Tibial artery (tissue), 4 donors: ENCODE results near the gene OAF.

Experiments used
- DNase-seq, 2 donors: peaks; one replicate each; pipeline ENCODE4 v3.0.0-alpha.2; 2019
- H3K27ac ChIP-seq, 2 donors: fragments of 200-600 bp; sonication (generic) in 1 of 2; 1 replicate in 1 of 2; 2 replicates in 1 of 2; pipeline ENCODE4 v1.5.1; 2018 to 2019; ENCODE audit warnings: mild to moderate bottlenecking in 1 of 2
- H3K27me3 ChIP-seq, 2 donors: fragments of 200-600 bp; sonication (generic) in 1 of 2; one replicate each; pipeline versions ENCODE4 v1.5.1 to v1.6.0; 2016 to 2019
- H3K36me3 ChIP-seq, 3 donors: fragments of 200-600 bp; sonication (generic) in 2 of 3; one replicate each; pipeline ENCODE4 v1.5.1; 2016 to 2019; ENCODE audit warnings: mild to moderate bottlenecking in 2 of 3
- H3K4me1 ChIP-seq, 4 donors: fragments of 200-600 bp; sonication (generic) in 2 of 4; 1 replicate in 3 of 4; 2 replicates in 1 of 4; pipeline ENCODE4 v1.5.1; 2016 to 2019
- H3K4me3 ChIP-seq, 2 donors: fragments of 200-600 bp; sonication (generic) in 1 of 2; 1 replicate in 1 of 2; 2 replicates in 1 of 2; pipeline ENCODE4 v1.5.1; 2018 to 2019; ENCODE audit warnings: mild to moderate bottlenecking in 2 of 2
- H3K9me3 ChIP-seq, 3 donors: fragments of 200-600 bp; sonication (generic) in 1 of 3; one replicate each; pipeline ENCODE4 v1.5.1; 2016 to 2019
- intact Hi-C: fragments of 100-400 bp; cut with DNase I; formaldehyde crosslinking; loops from one replicate; pipeline ENCODE4 v1.15.0; 2023; ENCODE audit warnings: low total_unique reads
- TF ChIP-seq, protein P1 (sequence below), 2 experiments: fragments of 200-600 bp in 1 of 2; fragments of 450-650 bp in 1 of 2; IDR thresholded peaks; one replicate each; pipeline ENCODE4 v1.5.1; 2017 to 2019; ENCODE audit warnings: antibody characterized with exemption in 2 of 2, mild to moderate bottlenecking in 1 of 2, moderate library complexity in 1 of 2

OAF gene

DNA sequence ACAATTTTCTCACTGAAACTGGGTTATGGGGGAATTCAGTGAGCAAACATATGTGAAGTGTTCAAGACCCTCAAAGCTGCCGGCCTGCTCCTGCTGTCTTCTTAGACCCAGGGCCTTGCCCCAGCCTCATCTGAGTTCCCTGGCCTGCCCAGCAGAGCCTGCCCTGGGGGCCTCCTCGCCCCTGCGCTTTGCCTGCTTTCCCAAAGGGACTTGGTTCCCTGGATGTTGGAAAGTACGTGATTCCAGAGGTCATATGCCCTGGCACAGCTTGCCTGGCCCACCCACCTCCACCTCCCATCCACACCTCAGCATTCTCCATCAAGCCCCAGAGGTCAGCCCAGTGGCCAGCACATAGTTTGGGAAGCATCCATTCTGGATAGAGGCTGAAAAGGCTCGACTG is 15.4 kb downstream of the OAF start:
- intact Hi-C loops = no loop called here
- peaks cover 0 to 3% (median 1%) of the 10 kb centered on the region in 4 donors for H3K4me1 ChIP-seq
- TF ChIP-seq, protein P1, sequence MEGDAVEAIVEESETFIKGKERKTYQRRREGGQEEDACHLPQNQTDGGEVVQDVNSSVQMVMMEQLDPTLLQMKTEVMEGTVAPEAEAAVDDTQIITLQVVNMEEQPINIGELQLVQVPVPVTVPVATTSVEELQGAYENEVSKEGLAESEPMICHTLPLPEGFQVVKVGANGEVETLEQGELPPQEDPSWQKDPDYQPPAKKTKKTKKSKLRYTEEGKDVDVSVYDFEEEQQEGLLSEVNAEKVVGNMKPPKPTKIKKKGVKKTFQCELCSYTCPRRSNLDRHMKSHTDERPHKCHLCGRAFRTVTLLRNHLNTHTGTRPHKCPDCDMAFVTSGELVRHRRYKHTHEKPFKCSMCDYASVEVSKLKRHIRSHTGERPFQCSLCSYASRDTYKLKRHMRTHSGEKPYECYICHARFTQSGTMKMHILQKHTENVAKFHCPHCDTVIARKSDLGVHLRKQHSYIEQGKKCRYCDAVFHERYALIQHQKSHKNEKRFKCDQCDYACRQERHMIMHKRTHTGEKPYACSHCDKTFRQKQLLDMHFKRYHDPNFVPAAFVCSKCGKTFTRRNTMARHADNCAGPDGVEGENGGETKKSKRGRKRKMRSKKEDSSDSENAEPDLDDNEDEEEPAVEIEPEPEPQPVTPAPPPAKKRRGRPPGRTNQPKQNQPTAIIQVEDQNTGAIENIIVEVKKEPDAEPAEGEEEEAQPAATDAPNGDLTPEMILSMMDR (IDR thresholded peaks at IDR 0.05) = no peak
- no peak overlapping the region for H3K27ac ChIP-seq
- no peak overlapping the region for H3K4me3 ChIP-seq
- DNase-seq = no peak
- H3K9me3 ChIP-seq = no peaks in the 10 kb centered on the region
- no peaks in the 10 kb centered on the region for H3K36me3 ChIP-seq
- H3K27me3 ChIP-seq = peaks cover 0 to 12% of the 10 kb centered on the region in 2 donors

DNA sequence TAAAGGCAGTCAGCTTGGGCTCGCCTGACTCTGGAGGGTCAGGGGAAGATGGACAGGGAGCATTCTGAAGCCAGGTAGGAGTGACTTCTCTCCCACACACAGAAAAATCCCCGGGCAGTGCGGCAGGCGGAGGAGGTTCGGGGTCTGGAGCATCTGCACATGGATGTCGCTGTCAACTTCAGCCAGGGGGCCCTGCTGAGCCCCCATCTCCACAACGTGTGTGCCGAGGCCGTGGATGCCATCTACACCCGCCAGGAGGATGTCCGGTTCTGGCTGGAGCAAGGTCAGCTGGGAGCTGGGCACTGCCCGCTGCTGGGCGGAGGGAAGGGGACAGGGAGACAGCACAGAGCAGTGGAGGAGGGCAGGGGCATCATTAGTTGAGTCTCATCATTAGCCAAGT is 15.9 kb downstream of the OAF start:
- Histone ChIP-seq H3K36me3 (no peaks in the 10 kb centered on the region), H3K27ac (no peak overlapping the region), H3K4me1 (peaks cover 0 to 3% (median 1%) of the 10 kb centered on the region in 4 donors), H3K9me3 (no peaks in the 10 kb centered on the region), H3K27me3 (peaks cover 0 to 12% of the 10 kb centered on the region in 2 donors), H3K4me3 (no peak overlapping the region)
- TF ChIP-seq, protein P1 (IDR thresholded peaks at IDR 0.05) = no peak
- intact Hi-C loops = no loop called here
- no peak for DNase-seq

DNA sequence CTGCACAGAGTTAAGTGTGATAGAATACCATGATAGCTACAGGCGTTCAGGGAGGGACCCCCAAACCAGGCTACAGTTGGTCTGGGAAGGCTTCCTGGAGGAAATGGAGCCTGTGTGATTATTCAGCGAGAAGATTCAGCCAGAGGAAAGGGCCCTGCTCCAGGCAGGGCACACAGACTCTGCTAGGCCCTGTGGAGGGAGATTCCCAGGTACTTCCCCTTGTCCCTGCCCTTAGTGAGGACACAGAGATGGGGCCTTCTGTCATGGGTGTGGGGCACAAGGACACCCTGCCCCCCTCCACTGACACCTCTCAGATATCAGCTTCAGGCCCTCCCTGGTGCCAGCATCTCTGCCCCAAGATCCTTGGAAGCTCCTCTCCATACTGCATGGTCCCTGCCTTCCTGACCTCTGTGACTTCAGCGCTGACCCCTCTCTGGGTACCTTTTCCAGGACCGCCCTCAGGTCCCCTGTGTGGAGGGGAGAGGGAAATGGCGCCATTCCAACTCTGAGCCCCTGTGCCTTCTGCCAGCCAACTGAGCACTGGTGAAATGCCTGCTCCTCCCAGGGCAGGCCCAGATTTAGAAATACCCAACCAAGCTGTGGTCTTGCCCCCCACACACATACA is 16.5 kb downstream of the OAF start:
- Histone ChIP-seq H3K27me3 (peaks cover 0 to 12% of the 10 kb centered on the region in 2 donors), H3K27ac (no peak overlapping the region), H3K36me3 (no peaks in the 10 kb centered on the region), H3K4me3 (no peak overlapping the region), H3K4me1 (peaks cover 0 to 3% (median 1%) of the 10 kb centered on the region in 4 donors), H3K9me3 (no peaks in the 10 kb centered on the region)
- intact Hi-C loops = no loop called here
- no peak for DNase-seq
- TF ChIP-seq, protein P1 (IDR thresholded peaks at IDR 0.05) = no peak

DNA sequence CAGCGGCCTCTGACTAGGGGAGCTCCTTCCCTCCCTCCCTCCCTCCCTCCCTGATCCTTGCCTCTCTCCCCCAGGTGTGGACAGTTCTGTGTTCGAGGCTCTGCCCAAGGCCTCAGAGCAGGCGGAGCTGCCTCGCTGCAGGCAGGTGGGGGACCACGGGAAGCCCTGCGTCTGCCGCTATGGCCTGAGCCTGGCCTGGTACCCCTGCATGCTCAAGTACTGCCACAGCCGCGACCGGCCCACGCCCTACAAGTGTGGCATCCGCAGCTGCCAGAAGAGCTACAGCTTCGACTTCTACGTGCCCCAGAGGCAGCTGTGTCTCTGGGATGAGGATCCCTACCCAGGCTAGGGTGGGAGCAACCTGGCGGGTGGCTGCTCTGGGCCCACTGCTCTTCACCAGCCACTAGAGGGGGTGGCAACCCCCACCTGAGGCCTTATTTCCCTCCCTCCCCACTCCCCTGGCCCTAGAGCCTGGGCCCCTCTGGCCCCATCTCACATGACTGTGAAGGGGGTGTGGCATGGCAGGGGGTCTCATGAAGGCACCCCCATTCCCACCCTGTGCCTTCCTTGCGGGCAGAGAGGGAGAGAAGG is 18.1 kb downstream of the OAF start:
- no peaks in the 10 kb centered on the region for H3K36me3 ChIP-seq
- intact Hi-C loops = loop anchor here (2.0 kb wide), 1 partner anchor 56 kb away; no protein-coding TSS in a partner anchor
- no peak for DNase-seq
- H3K4me3 ChIP-seq = no peak overlapping the region
- peaks cover 0 to 23% of the 10 kb centered on the region in 2 donors for H3K27me3 ChIP-seq
- no peaks in the 10 kb centered on the region for H3K9me3 ChIP-seq
- TF ChIP-seq, protein P1 (IDR thresholded peaks at IDR 0.05) = no peak
- peaks cover 0 to 2% (median 0%) of the 10 kb centered on the region in 4 donors for H3K4me1 ChIP-seq
- no peak overlapping the region for H3K27ac ChIP-seq

DNA sequence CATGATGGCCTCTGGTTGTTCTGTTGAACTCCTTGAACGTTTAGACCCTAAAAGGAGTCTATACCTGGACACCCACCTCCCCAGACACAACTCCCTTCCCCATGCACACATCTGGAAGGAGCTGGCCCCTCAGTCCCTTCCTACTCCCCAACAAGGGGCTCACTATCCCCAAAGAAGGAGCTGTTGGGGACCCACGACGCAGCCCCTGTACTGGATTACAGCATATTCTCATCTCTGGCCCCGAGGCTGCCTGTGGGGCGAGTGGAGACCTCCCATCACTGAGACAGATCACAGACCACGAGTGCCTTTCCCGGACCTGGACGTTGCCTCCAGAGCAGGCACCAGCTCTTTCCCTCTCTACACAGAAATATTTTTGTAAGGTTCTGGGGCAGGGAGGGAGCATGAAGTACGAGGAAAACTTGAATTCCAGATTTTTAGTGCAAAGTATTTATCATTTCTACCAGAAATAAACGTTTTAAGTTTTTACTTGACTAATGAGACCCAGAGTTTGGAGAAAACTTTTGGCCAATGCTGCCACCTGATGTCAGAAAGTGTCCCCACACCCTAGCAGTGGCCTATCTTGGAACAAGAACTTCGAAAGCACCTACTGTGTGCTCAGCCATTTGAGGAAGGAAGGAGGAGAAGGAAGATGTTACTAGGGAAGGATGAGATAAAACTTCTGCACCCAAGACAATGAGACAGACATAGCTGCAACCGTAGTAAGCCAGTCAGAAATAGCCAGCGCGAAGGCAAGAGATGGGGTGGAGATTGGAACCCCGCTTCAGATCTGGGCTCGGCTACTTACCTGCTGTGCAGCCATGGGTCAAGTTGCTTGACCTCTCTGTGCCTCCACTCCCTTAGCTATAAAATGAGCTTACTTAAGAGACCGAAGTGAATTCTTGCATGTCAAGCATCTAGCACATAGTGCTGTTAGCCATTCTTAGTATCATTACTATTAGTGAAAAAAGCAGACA is 18.9 kb downstream of the OAF start:
- intact Hi-C loops = loop anchor here (2.0 kb wide), 1 partner anchor 57 kb away; no protein-coding TSS in a partner anchor
- peaks cover 0 to under 1% (median 0%) of the 10 kb centered on the region in 4 donors for H3K4me1 ChIP-seq
- H3K27me3 ChIP-seq = peaks cover 0 to 32% of the 10 kb centered on the region in 2 donors
- H3K27ac ChIP-seq = no peak overlapping the region
- H3K4me3 ChIP-seq = no peak overlapping the region
- no peak for DNase-seq
- H3K9me3 ChIP-seq = no peaks in the 10 kb centered on the region
- no peaks in the 10 kb centered on the region for H3K36me3 ChIP-seq
- TF ChIP-seq, protein P1 (IDR thresholded peaks at IDR 0.05) = peak; percentile 63 to 69
